GM12878 (cell line): ENCODE measurements around the gene TNRC6C. TPM values are rescaled to one million over a fixed set of nuclear protein-coding genes. Genes with fewer than 3 reads are reported as not detected.

Experiments
- ASH2L ChIP-seq: fragments of 300-600, 200-600 bp; sonication (generic); IDR thresholded peaks from 2 replicates; pipeline ENCODE4 v1.6.1; 2017; ENCODE audit warnings: low read depth, mild to moderate bottlenecking, borderline replicate concordance
- ATF3 ChIP-seq: IDR thresholded peaks from 2 replicates; pipeline ENCODE4 v1.6.1; 2011; ENCODE audit warnings: low read depth, mild to moderate bottlenecking, low read length, moderate library complexity, borderline replicate concordance; ENCODE audit errors: extremely low read depth
- EP300 ChIP-seq, 2 experiments: fragments of 150-350 bp in 1 of 2; IDR thresholded peaks; 2 replicates each; pipeline ENCODE4 v1.6.1; 2011 to 2012; ENCODE audit warnings: low read depth in 2 of 2, low read length in 2 of 2, borderline replicate concordance in 1 of 2, improper control_type of control experiment in 1 of 2, inconsistent platforms in 1 of 2; ENCODE audit not compliant: control insufficient read depth in 1 of 2
- HDAC2 ChIP-seq: fragments of 200-600 bp; sonication (generic); IDR thresholded peaks from 2 replicates; pipeline ENCODE4 v1.6.1; 2017
- JUNB ChIP-seq: IDR thresholded peaks from 2 replicates; pipeline ENCODE4 v1.6.1; 2016; ENCODE audit warnings: antibody characterized with exemption, mild to moderate bottlenecking
- LARP7 ChIP-seq: fragments of 450-650 bp; IDR thresholded peaks from 2 replicates; pipeline ENCODE4 v1.6.1; 2017; ENCODE audit warnings: mild to moderate bottlenecking
- MLLT1 ChIP-seq: fragments of 450-650 bp; IDR thresholded peaks from 2 replicates; pipeline ENCODE4 v1.6.1; 2016; ENCODE audit warnings: mild to moderate bottlenecking
- NFIC ChIP-seq: IDR thresholded peaks from 2 replicates; pipeline ENCODE4 v1.6.1; 2012; ENCODE audit warnings: low read depth, mild to moderate bottlenecking, inconsistent platforms, low read length, moderate library complexity
- ZNF384 ChIP-seq: IDR thresholded peaks from 2 replicates; pipeline ENCODE4 v1.6.1; 2012; ENCODE audit warnings: low read depth, mild to moderate bottlenecking, low read length, improper control_type of control experiment, borderline replicate concordance
- polyA plus RNA-seq, 11 experiments: library from polyadenylated mRNA; depleted of rRNA in 4 of 11; unstranded in 6 of 11; stranded (reverse) in 5 of 11; fragments of >200 nt; fragmentation: Nextera tagmentation in 4 of 11; fragmentation: Illumina TruSeq in 1 of 11; extraction: Ambion mirVana in 4 of 11; extraction: Trizol in 1 of 11; gene quantifications; 1 replicate in 1 of 11; 2 replicates in 10 of 11; pipeline versions ENCODE4 v1.2.1 to v1.2.3, GENCODE V29; 2011 to 2016; ENCODE audit warnings: inconsistent platforms in 2 of 11, missing spikeins in 2 of 11, low read depth in 1 of 11
- total RNA-seq, 4 experiments: library from RNA; depleted of rRNA in 3 of 4; stranded (reverse); fragments of >200 nt in 3 of 4; fragmentation: Illumina TruSeq in 1 of 4; extraction: Trizol in 1 of 4; gene quantifications; 2 replicates each; pipeline versions ENCODE4 v1.2.1 to v1.2.3, GENCODE V29; 2013 to 2021

The TNRC6C gene
- total and polyA plus RNA-seq, 10 of the 15 experiments (the other 5 are each of a cell fraction or from before 2014, with no cell fraction given) = 0.40 to 6.1 (median 0.96) TPM

- no peak for TF ChIP-seq ATF3
- TF ChIP-seq EP300 (IDR thresholded peaks at IDR 0.05; ENCODE audit: borderline replicate concordance in 1 of 2, control insufficient read depth in 1 of 2, low read depth in 2 of 2, low read length in 2 of 2) = no peak
- no peak for TF ChIP-seq JUNB
- TF ChIP-seq HDAC2 = no peak
- TF ChIP-seq ASH2L = no peak
- no peak for TF ChIP-seq ZNF384
- no peak for TF ChIP-seq MLLT1
- TF ChIP-seq LARP7 = no peak
- no peak for TF ChIP-seq NFIC
Measured at GRCh38 chr17:77944390-77945222, 13.9 kb upstream of the TNRC6C start (continued).
